NB4 (cell line): ENCODE results near the gene KCNG2.

Experiments
- DNase-seq: peaks from one replicate; pipeline ENCODE4 v3.0.0; 2010; ENCODE audit warnings: low read depth
- H3K4me3 ChIP-seq: one replicate; pipeline ENCODE4 v1.5.1; 2011; ENCODE audit warnings: mild to moderate bottlenecking, low read depth, low read length, moderate library complexity
- CTCF ChIP-seq: IDR thresholded peaks from one replicate; pipeline ENCODE4 v1.5.1; 2012; ENCODE audit warnings: low read depth, low read length
- MYC ChIP-seq: IDR thresholded peaks from 2 replicates; pipeline ENCODE4 v1.6.1; 2011; ENCODE audit warnings: low read depth, low read length
- POLR2A ChIP-seq: IDR thresholded peaks from 2 replicates; pipeline ENCODE4 v1.6.1; 2011; ENCODE audit warnings: mild to moderate bottlenecking; ENCODE audit not compliant: insufficient read length; ENCODE audit errors: extremely low read depth
- TF ChIP-seq, protein P1 (sequence below): IDR thresholded peaks from 2 replicates; pipeline ENCODE4 v1.6.1; 2011; ENCODE audit warnings: low read depth, low read length

Gene KCNG2

GRCh38 chr18:79771446-79772107 lies 26.2 kb upstream of the KCNG2 start:
- no peak for DNase-seq
- no peak overlapping the region for H3K4me3 ChIP-seq
- TF ChIP-seq, protein P1, sequence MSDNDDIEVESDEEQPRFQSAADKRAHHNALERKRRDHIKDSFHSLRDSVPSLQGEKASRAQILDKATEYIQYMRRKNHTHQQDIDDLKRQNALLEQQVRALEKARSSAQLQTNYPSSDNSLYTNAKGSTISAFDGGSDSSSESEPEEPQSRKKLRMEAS, result no peak
- TF ChIP-seq POLR2A, result no peak
- TF ChIP-seq CTCF, result no peak
- TF ChIP-seq MYC, result no peak

DNA sequence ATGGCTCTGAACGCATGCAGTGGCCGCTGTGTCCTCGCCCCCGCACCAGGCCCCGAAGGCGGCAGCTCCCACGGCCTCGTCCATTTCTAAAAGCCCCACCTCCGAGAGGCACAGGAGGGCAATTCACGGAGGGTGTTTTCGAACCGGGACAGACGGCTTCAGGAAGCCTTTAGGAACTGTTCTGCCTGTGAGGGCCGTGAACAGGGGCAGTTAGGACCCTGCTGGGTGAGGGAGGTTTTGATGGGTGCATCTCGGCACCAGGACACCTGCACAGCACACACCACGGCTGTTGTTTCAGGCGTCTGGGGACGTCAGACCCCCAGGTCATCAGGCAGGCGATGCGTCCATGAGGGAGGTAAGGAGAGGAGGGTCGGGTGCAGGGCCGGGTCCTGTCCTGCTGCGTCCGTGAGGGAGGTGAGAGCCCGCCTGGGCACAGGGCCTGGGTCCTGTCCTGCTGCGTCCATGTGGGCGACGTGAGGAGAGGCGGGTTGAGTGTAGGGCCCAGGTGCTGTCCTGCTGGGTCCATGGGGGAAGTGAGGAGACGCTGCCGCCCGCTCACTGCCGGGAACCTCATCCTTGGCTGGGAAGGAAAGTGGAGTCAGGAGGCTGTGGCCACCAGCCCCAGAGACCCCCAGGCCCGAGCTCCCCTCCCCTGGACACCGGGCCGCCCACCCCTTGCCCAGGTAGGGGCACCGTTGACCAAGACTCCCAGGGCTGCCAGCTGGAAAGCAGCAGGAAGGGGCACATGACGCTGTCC lies 25.5 kb upstream of the KCNG2 start:
- H3K4me3 ChIP-seq, result no peak overlapping the region
- no peak for TF ChIP-seq MYC
- no peak for TF ChIP-seq CTCF
- no peak for DNase-seq

- no peak for DNase-seq
- no peak overlapping the region for H3K4me3 ChIP-seq
- no peak for TF ChIP-seq MYC
- TF ChIP-seq CTCF, result no peak
- no peak for TF ChIP-seq POLR2A
- TF ChIP-seq, protein P1, result no peak
These were observed 24.7 kb upstream of the KCNG2 start for GRCh38 chr18:79772865-79773696.

DNA sequence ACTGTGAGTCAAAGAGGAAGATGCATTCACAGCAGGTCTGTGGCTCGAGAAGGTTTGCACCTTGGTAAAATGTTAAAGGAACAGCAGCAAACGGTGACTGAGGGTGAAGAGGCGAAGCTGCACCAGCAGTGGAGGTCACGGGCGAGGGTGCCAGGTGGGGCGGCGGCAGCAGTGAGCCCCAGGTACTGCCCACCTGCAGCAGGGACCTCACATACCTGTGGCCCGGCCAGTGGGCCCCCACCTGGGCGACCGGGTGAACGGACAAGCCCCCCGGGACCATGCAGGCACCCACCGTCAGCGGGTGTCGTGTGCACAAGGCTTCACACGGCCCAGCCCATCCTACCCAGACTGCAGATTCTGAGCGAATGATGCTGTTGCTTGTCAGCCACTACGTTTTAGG lies 23.6 kb upstream of the KCNG2 start:
- H3K4me3 ChIP-seq, result no peak overlapping the region
- DNase-seq, result no peak
- TF ChIP-seq CTCF (no peak), MYC (no peak), POLR2A (no peak)
- TF ChIP-seq, protein P1, result no peak

GRCh38 chr18:79775441-79776221 lies 22.1 kb upstream of the KCNG2 start:
- DNase-seq, result no peak
- H3K4me3 ChIP-seq, result no peak overlapping the region
- TF ChIP-seq POLR2A (no peak), CTCF (no peak), MYC (no peak)
- TF ChIP-seq, protein P1, result no peak
